SKM-1 treated with dmso at 0.1 percent for 144 hours (cell line): ENCODE measurements around the gene GPHN.
"Not testable (repeated sequence)": the region's sequence is repeated elsewhere in the genome, so short reads cannot be mapped to it uniquely, and the experiment has no call there.

Experiments
- DNase-seq: peaks from one replicate; lab custom pipeline; 2025; ENCODE audit not compliant: unreplicated experiment; lab: John Stamatoyannopoulos, UW

The GPHN gene

GRCh38 chr14:66758031-66758613, 250.2 kb downstream of the GPHN start:
- DNase-seq: no peak

- no peak for DNase-seq
These were observed 264.2 kb downstream of the GPHN start for GRCh38 chr14:66772146-66772545.

- no peak for DNase-seq
These were observed 274.9 kb downstream of the GPHN start for GRCh38 chr14:66782853-66783252.

- no peak for DNase-seq
These were observed 282.2 kb downstream of the GPHN start for GRCh38 chr14:66790101-66790500.

DNA sequence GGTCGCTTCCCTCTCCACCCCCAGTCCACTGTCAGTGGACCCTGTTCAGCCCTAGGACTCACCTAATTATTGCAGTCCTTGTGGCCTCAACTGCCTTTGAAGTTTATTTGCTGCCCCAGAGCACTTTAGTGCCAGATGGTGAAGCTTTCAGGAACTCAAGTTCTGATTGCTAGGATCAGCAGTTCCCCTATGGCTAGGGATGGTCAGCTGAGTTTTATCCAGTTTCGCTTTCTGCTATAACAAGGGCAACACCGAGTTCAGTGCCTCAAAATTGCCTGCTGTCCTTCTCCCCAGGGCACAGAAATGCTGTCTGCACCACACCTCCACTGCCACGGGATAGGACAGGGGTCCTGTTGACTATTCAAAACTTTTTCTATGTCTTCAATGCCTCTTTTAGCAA, 295.0 kb downstream of the GPHN start:
- DNase-seq: no peak

DNA sequence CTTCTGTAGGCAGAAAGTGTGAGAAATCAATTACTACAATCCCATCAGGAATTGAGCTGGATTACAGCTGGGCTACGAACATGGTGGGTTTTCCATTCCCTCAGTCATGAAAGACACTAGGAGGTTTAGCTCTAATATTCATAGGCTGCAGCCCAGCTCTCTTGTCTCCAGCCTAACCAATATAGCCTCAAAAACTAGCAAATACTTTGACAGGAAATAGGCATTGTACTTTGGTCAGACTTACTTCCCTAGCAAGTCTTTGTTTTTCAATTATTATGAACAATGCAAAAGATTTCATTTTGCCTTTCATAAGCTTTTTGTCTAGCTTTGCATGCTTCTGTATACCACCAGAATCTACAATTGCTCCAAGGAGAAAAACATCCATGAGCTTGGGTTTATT, 296.2 kb downstream of the GPHN start:
- DNase-seq: no peak

DNA sequence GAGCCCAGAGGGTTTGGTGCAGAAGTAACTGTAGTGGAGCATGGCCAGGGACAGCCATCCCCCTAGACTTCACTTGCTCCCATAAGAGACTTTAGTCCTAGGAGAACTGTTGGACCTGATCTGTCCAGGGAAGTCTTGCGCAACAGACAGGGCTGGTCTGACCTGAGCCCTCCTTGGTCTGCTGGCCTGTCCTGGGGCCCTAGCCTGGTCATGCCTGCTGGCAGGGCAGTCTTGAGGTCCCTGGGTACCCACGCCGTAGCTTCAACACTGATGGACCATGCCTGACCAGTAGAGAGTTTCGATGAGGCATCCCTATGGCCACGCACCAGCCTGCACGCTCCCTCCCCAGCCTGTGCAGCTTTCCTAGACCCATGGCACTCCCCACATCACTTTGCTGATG, 305.7 kb downstream of the GPHN start:
- no peak for DNase-seq

DNA sequence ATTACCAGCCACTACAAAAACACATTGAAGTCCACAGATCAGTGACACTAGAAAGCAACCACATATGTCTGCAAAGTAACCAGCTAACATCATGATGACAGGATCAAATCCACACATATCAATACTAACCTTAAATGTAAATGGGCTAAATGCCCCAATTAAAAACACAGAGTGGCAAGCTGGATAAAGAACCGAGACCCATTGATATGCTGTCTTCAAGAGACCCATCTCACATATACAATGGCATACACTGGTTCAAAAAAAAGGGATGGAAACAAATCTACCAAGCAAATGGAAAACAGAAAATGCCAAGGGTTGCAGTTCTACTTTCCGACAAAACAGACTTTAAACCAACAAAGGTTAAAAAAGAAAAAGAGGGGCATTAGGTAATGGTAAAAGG, 307.7 kb downstream of the GPHN start:
- DNase-seq: no peak

DNA sequence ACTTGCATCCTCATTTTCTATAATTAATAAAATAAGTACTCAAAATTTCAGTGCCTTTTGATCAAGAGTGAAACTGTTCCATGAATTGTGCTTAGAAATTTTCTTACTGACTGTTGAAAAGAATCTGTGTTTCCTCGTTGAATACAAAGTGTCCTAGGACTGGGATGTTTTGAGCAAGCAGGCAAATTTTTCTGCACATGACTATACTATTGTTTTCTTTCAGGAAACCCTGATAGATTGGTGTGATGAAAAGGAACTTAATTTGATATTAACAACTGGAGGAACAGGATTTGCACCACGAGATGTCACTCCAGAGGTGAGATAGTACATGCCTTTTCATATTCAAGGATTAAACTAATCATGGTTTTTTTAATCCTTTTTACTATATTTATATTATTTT, 316.3 kb downstream of the GPHN start:
- no peak for DNase-seq

DNA sequence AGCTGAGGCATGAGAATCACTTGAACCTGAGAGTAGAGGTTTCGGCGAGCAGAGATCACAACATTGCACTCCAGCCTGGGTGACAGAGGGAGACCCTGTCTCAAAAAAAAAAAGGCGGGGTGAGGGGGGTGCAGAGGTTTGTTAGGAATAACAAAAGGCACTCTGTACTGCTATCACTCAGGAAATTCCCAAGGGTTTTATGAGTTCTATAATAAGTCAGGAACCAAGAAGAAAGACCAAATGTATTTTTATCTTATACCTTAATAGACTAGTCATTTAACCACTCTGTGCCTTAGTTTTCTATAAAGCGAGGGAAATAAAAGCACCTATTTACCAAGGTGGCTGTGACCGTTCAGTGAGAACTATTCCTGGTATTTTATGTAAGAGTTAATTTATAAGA, 319.2 kb downstream of the GPHN start:
- DNase-seq: no peak

DNA sequence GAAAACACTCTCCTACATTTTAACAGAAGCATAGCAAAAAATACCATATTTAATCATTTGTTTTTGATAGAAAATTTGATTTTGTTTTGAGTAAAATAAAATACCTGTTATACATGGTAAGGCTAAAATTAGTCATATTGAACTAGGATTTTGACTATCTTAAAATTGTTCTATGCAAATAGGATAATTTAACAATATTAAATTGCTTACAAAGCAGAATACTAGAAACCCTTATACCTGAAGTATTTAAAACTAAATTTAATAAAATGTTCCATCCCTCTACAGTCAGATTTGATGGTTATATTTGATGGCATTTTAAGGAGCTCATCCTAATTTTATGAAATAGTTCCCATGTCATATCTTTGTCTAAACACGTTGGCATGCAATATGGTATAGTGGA, 323.2 kb downstream of the GPHN start:
- DNase-seq: no peak

DNA sequence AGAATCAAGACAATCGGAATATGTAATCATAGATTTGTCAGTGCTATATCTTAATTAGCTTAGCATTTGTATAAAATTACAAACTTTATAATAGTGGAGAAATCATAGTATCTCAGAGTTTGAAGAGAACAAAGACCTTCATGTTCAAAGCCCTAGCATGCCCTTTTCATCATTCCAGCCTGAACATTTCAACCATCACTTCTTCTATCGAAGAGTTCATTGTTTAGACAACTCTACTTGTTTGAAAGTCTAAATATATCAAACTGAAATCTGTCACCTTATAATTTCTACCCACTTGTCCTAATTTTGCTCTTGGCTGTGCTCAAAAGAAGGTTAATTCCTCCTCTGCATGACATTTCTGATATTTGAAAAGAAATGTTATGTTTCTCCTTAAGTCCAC, 325.9 kb downstream of the GPHN start:
- DNase-seq: no peak

DNA sequence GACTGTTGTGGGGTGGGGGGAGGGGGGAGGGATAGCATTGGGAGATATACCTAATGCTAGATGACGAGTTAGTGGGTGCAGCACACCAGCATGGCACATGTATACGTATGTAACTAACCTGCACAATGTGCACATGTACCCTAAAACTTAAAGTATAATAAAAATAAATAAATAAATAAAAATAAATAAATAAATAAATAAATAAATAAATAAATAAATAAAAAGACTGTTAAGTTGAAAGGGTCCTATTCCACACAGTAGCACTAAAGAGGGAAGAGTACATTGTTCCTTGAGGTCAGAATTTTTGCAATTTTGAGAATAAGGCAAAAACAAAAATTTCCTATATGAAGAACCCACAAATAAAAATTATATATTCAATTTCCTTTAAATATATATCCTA, 329.5 kb downstream of the GPHN start:
- DNase-seq: not testable (repeated sequence)

DNA sequence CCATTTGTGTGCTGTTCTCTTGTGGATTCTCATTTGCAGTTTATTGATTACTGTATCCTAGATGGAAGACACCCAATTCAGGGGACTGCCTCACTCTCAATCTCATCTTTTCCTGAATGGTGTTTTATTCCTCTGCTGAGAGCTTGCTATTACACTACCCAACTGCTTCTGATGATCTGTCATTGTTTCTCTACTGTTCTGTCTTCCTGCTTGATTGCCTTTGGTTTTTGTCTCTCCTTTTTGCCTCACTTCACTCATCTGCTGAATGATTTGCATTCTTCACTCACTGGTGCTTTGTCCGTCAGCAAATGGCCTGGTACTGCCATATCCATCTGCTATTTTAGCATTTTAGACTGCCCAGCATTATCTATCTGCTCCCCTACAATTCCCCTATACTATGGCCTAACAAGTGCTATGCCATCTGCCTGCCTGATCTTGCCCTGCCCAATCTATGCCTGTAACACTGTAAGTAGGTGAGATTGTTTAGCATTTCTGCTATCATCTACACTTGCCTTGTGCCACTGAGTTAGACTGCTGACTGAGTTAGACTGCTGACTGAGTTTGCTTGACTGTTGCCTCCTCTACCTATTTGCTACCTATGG, 335.1 kb downstream of the GPHN start:
- no peak for DNase-seq

- no peak for DNase-seq
These were observed 342.4 kb downstream of the GPHN start for GRCh38 chr14:66850258-66850888.

GRCh38 chr14:66853311-66853710, 345.4 kb downstream of the GPHN start:
- DNase-seq: no peak

- DNase-seq: no peak
These were observed 349.9 kb downstream of the GPHN start for GRCh38 chr14:66857867-66858266.

- no peak for DNase-seq
These were observed 351.2 kb downstream of the GPHN start for GRCh38 chr14:66859063-66859671.

- DNase-seq: no peak
These were observed 373.6 kb downstream of the GPHN start for GRCh38 chr14:66881596-66881995.

DNA sequence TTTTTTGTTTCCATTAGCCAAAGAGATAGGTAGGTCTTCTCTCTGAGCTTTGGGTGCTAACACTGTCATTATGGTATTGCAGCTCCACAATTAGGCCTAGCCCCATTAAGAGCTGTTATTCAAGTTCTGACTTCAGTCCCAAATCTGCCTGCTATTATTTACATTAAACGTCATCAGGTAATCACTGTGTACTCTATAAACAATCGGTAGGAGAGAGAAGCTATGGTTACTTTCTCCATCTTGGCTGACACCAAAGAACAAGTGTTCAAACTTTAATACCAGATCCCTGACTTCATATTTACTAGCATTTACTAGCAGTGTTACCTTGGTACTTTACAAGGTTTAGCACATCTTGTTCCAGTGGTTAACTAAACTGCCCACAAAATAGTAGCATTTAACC, 376.2 kb downstream of the GPHN start:
- DNase-seq: no peak

- DNase-seq: no peak
These were observed 392.8 kb downstream of the GPHN start for GRCh38 chr14:66900719-66901118.

GRCh38 chr14:66910311-66910840, 402.4 kb downstream of the GPHN start:
- DNase-seq: no peak
